HepG2 (cell line): Measurements from ENCODE around the gene INPP4B. TPM values are rescaled to one million over a fixed set of nuclear protein-coding genes. Genes with fewer than 3 reads are reported as not detected.

Experiments
- ATAC-seq: fragments of 200-7000 bp; cut with Tn5 transposase; 3 replicates; pipeline ENCODE4 v1.9.1; 2020; ENCODE audit warnings: mild to moderate bottlenecking, moderate library complexity
- BruUV-seq: library from RNA; stranded (reverse); fragments of 400-500 nt; replicated peaks from 2 replicates; lab custom pipeline; 2021; lab: Mats Ljungman, UMichigan
- CTCF ChIA-PET: fragments of 300-600 bp; formaldehyde crosslinking; extraction: SDS; loops from one replicate; lab custom pipeline; 2021; ENCODE audit warnings: low total read pairs, inconsistent platforms, low intra/inter-chr PET ratio; lab: Yijun Ruan, JAX
- POLR2A ChIA-PET: fragments of 350-600 bp; sonication (Branson Sonifier 250); formaldehyde crosslinking; loops from one replicate; lab custom pipeline; 2020; ENCODE audit warnings: antibody characterized with exemption, inconsistent platforms; lab: Yijun Ruan, JAX
- DNase-seq: peaks from one replicate; pipeline ENCODE4 v3.0.0-alpha.2; 2015; ENCODE audit warnings: low spot score
- FAIRE-seq: peaks from 3 replicates; lab custom pipeline; 2011; peaks lifted over from hg19 to GRCh38; lab: Jason Lieb, UNC
- H2AFZ ChIP-seq: one replicate; pipeline ENCODE4 v1.6.1; 2011; ENCODE audit warnings: low read length, inconsistent platforms
- H3K27ac ChIP-seq: fragments of 300-600 bp; 3 replicates; pipeline ENCODE4 v1.8.0; 2011; ENCODE audit warnings: mixed run types, mild to moderate bottlenecking, mixed read lengths, low read length, inconsistent platforms; ENCODE audit not compliant: insufficient read depth; ENCODE audit errors: extremely low read length
- H3K27me3 ChIP-seq, 2 experiments: fragments of 200-600 bp in 1 of 2; 2 replicates in 1 of 2; 3 replicates in 1 of 2; pipeline versions ENCODE4 v1.6.0 to v1.8.0; 2011; ENCODE audit warnings: low read length in 2 of 2, mild to moderate bottlenecking in 2 of 2, moderate library complexity in 2 of 2, inconsistent platforms in 1 of 2; ENCODE audit not compliant: insufficient read depth in 2 of 2, control insufficient read depth in 1 of 2
- H3K36me3 ChIP-seq, 2 experiments: fragments of 200-600 bp in 1 of 2; replicated peaks in 1 of 2; 2 replicates in 1 of 2; 3 replicates in 1 of 2; pipeline versions ENCODE4 v1.5.1 to v1.8.0; 2011; ENCODE audit warnings: low read length in 2 of 2, inconsistent platforms in 1 of 2; ENCODE audit not compliant: insufficient read depth in 2 of 2, control insufficient read depth in 1 of 2
- H3K4me1 ChIP-seq: 2 replicates; pipeline ENCODE4 v1.5.1; 2012; ENCODE audit warnings: low read length, inconsistent platforms; ENCODE audit not compliant: insufficient read depth
- H3K4me2 ChIP-seq: 2 replicates; pipeline ENCODE4 v1.6.0; 2011; ENCODE audit warnings: low read depth, low read length, inconsistent platforms
- H3K4me3 ChIP-seq, 3 experiments: fragments of 200-600 bp in 1 of 3; sonication (generic), shearing (Covaris generic) in 1 of 3; replicated peaks in 1 of 3; 2 replicates each; pipeline ENCODE4 v1.5.1; 2011 to 2016; ENCODE audit warnings: low read length in 3 of 3, inconsistent platforms in 2 of 3, low read depth in 2 of 3, mild to moderate bottlenecking in 2 of 3, control low read depth in 1 of 3, mixed read lengths in 1 of 3; ENCODE audit not compliant: insufficient read depth in 1 of 3
- H3K79me2 ChIP-seq: one replicate; pipeline ENCODE4 v1.6.1; 2011; ENCODE audit warnings: low read length, inconsistent platforms; ENCODE audit not compliant: insufficient read depth
- H3K9ac ChIP-seq: 2 replicates; pipeline ENCODE4 v1.6.0; 2011; ENCODE audit warnings: mild to moderate bottlenecking, low read depth, low read length, inconsistent platforms; ENCODE audit not compliant: insufficient read depth
- H3K9me3 ChIP-seq: 2 replicates; pipeline ENCODE4 v1.5.1; 2012; ENCODE audit warnings: mild to moderate bottlenecking, low read length
- H4K20me1 ChIP-seq: 2 replicates; pipeline ENCODE4 v1.6.0; 2011; ENCODE audit warnings: inconsistent platforms, mild to moderate bottlenecking, low read length, moderate library complexity; ENCODE audit not compliant: insufficient read depth
- CHCHD3 ChIP-seq: sonication (generic); formaldehyde crosslinking; IDR thresholded peaks from 2 replicates; pipeline ENCODE4 v1.8.0; 2022; ENCODE audit warnings: mild to moderate bottlenecking, missing genetic modification reagents, moderate library complexity
- PAXIP1 ChIP-seq: sonication (generic); formaldehyde crosslinking; conservative IDR thresholded peaks from 2 replicates; pipeline ENCODE4 v1.4.0; 2020; ENCODE audit warnings: mild to moderate bottlenecking, missing genetic modification reagents, moderate library complexity
- RFX1 ChIP-seq: fragments of 450-650 bp; IDR thresholded peaks from 2 replicates; pipeline ENCODE4 v1.6.1; 2017
- SMAD1 ChIP-seq: sonication (generic); formaldehyde crosslinking; IDR thresholded peaks from 2 replicates; pipeline ENCODE4 v1.4.0; 2020; ENCODE audit warnings: missing genetic modification reagents, low read depth, mild to moderate bottlenecking, borderline replicate concordance
- SMC3 ChIP-seq: IDR thresholded peaks from 2 replicates; pipeline ENCODE4 v1.6.1; 2011; ENCODE audit warnings: low read length, improper control_type of control experiment
- ZNF326 ChIP-seq: sonication (generic); formaldehyde crosslinking; IDR thresholded peaks from 2 replicates; pipeline ENCODE4 v1.4.0; 2020; ENCODE audit warnings: missing genetic modification reagents, borderline replicate concordance
- WGBS: methylation state at CpG from one replicate; pipeline ENCODE4 v1.1.6; 2017; ENCODE audit warnings: low lambda C conversion rate; 5-methylcytosine and 5-hydroxymethylcytosine counted together
- in situ Hi-C: cut with HindIII; loops from 2 replicates; pipeline ENCODE4 v1.10.0; 2017; ENCODE audit warnings: low pct_unique_long_range_greater_than_20kb; ENCODE audit not compliant: extremely low pct_ligation_motif_present
- intact Hi-C: fragments of 100-400 bp; cut with micrococcal nuclease; formaldehyde crosslinking; loops from one replicate; pipeline ENCODE4 v1.10.0; 2022; ENCODE audit not compliant: unreplicated experiment
- polyA plus RNA-seq, 8 experiments: library from polyadenylated mRNA; depleted of rRNA in 3 of 8; stranded (reverse) in 7 of 8; unstranded in 1 of 8; fragments of >200 nt; fragmentation: Illumina TruSeq in 4 of 8; extraction: Trizol in 4 of 8; gene quantifications; 2 replicates each; pipeline versions ENCODE4 v1.2.1 to v1.2.3, GENCODE V29; 2011 to 2016; ENCODE audit warnings: low read depth in 4 of 8, missing spikeins in 1 of 8, mixed read lengths in 1 of 8; ENCODE audit not compliant: insufficient read depth in 1 of 8
- total RNA-seq, 5 experiments: library from RNA; depleted of rRNA; stranded (reverse); fragments of >200 nt; fragmentation: Illumina TruSeq; extraction: Trizol; gene quantifications; 2 replicates each; pipeline ENCODE4 v1.2.3, GENCODE V29; 2016; ENCODE audit warnings: low read depth in 1 of 5
- TF ChIP-seq, protein P1 (sequence below): sonication (generic); formaldehyde crosslinking; IDR thresholded peaks from 2 replicates; pipeline ENCODE4 v1.4.0; 2020; ENCODE audit warnings: missing genetic modification reagents
- TF ChIP-seq, protein P2 (sequence below): conservative IDR thresholded peaks from 2 replicates; pipeline ENCODE4 v1.6.1; 2018; ENCODE audit warnings: missing genetic modification reagents

INPP4B gene
- total and polyA plus RNA-seq, 2 of the 13 experiments (the other 11 are each of a cell fraction or from before 2014, with no cell fraction given), result not detected

DNA sequence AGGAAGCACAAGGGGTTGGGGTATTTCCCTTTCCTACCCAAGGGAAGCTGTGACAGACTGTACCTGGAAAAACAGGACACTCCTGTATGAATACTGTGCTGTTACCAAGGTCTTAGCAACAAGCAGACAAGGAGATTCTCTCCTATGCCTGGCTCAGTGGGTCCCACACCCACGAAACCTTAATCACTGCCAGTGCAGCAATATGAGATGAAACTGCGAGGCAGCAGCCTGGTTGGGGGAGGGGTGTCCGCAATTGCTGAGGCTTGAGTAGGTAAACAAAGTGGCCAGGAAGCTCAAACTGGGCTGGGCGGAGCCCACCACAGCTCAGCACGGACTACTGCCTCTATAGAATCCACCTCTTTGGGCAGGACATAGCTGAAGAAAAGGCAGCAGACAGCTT is 197.7 kb downstream of the INPP4B start:
- Histone ChIP-seq H3K9ac (no peak overlapping the region), H2AFZ (no peak overlapping the region), H3K9me3 (peaks cover 77% of the 10 kb centered on the region), H3K79me2 (no peaks in the 10 kb centered on the region), H3K36me3 (no peaks in the 10 kb centered on the region), H3K4me2 (no peak overlapping the region)
- intact Hi-C loops, result no loop called here
- DNase-seq (no peak), ATAC-seq (no peak)
- BruUV-seq, result no TSS peak
- TF ChIP-seq CHCHD3 (CRISPR knock-in tag), result no peak
- TF ChIP-seq PAXIP1, result no peak
- TF ChIP-seq SMC3, result no peak
- TF ChIP-seq, protein P1, sequence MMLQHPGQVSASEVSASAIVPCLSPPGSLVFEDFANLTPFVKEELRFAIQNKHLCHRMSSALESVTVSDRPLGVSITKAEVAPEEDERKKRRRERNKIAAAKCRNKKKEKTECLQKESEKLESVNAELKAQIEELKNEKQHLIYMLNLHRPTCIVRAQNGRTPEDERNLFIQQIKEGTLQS (CRISPR knock-in tag), result no peak
- no peak for TF ChIP-seq ZNF326 (CRISPR knock-in tag)
- TF ChIP-seq RFX1, result no peak
- no peak for TF ChIP-seq SMAD1 (CRISPR knock-in tag)
- TF ChIP-seq, protein P2, sequence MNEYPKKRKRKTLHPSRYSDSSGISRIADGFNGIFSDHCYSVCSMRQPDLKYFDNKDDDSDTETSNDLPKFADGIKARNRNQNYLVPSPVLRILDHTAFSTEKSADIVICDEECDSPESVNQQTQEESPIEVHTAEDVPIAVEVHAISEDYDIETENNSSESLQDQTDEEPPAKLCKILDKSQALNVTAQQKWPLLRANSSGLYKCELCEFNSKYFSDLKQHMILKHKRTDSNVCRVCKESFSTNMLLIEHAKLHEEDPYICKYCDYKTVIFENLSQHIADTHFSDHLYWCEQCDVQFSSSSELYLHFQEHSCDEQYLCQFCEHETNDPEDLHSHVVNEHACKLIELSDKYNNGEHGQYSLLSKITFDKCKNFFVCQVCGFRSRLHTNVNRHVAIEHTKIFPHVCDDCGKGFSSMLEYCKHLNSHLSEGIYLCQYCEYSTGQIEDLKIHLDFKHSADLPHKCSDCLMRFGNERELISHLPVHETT (CRISPR knock-in tag), result no peak
- TF ChIP-seq, all 625 proteins: peak for 0
- Histone ChIP-seq H3K27me3 (no peaks in the 10 kb centered on the region; a peak in 1 of 5 replicates), H3K27ac (no peak overlapping the region), H4K20me1 (no peaks in the 10 kb centered on the region), H3K4me3 (no peak overlapping the region), H3K4me1 (no peaks in the 10 kb centered on the region)
- ChIA-PET POLR2A (no interaction called here), CTCF (no interaction called here)
- 0% methylated on average over 3 of the region's 5 CpGs for WGBS
- no peak for FAIRE-seq
- in situ Hi-C loops, result no loop called here
